ENCODE results near the gene RNF150.

Gene RNF150

DNA sequence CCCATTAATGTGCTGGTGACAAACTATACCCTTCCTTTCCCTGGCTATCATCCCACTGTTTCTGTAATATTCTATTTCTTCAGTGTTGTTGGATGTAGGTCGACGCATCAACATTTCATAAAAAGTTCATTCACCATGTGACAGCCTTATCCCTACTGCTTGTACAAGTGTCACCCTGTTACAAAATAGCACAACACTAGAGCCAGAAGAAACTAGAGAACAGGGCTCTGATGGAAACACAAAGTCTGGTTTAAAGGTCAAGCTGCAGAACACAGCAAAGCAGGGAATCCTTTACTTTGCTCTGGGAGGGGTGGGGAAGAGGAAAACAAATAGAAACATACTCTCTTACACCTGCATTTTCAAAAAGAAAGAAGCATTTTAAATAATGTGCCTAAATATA lies 245.8 kb downstream of the RNF150 start (continued):
- no peak for TF ChIP-seq ZNF560 (tag by site-specific recombination; IDR thresholded peaks at IDR 0.05; ENCODE audit: borderline replicate concordance)
- TF ChIP-seq ZNF830 (tag by site-specific recombination; IDR thresholded peaks at IDR 0.05; ENCODE audit: low read depth): no peak

DNA sequence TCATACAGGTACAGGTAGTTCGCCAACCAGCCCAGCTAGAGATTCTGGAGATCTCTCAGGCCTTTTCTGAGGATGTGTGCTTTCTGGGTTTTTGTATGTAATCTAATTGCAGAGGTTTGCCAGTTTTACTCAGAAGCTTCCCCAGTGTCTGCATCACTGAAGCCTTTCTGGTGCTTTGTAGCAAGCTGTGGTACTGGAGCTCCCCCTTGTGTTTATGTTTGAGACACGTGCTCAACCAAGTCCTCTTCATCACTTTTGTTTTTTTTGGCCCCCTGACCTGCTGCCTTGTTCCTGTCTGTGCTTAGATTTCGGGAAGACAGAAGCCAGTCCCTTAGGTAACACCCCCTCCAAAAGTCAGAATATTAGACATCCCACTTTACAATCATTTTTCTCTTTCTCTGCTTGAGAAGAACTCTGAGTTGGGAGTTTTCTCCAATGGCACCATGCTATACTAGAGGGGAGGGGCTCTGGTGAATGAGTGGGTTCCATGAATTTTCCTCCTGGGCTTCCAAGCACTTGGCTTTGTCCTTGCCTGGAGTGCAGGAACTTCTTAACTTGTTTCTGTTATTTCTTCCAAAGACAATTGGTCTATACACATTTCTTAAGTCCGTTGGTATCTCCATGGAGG lies 248.7 kb downstream of the RNF150 start:
- no peak overlapping the region for H3K4me3 ChIP-seq (ENCODE audit: low read depth, low read length)
- H3K4me1 ChIP-seq (ENCODE audit: control insufficient read depth, insufficient read depth, low read length): no peaks in the 10 kb centered on the region
- POLR2A ChIA-PET: interaction anchor here (0.7 kb wide), 1 partner anchor 247 kb away, joined by 4 read pairs; no protein-coding TSS in a partner anchor
- H3K36me3 ChIP-seq (ENCODE audit: control insufficient read depth in 2 of 2, insufficient read depth in 1 of 2, low read length in 2 of 2): no peaks in the 10 kb centered on the region
- H3K27ac ChIP-seq (ENCODE audit: extremely low read depth, low read depth, low read length): no peak overlapping the region
- H3K9me3 ChIP-seq (ENCODE audit: control insufficient read depth, insufficient read depth, low read depth, low read length): no peaks in the 10 kb centered on the region
- CTCF ChIA-PET: interaction anchor here (0.6 to 9.0 kb wide), 17 partner anchors 8 to 1553 kb away, joined by 3 to 63 read pairs (median 3); partner anchors contain the start of gene RNF150
- peak; percentile 51; the same call in 1 of the 2 replicates for TF ChIP-seq ZNF660 (tag by site-specific recombination; IDR thresholded peaks at IDR 0.05)
- no peak for TF ChIP-seq ZNF610 (tag by site-specific recombination; IDR thresholded peaks at IDR 0.05; ENCODE audit: borderline replicate concordance)
- no peak for TF ChIP-seq ZNF341 (tag by site-specific recombination; IDR thresholded peaks at IDR 0.05; ENCODE audit: low read depth)
- TF ChIP-seq ZNF239 (tag by site-specific recombination; IDR thresholded peaks at IDR 0.05): no peak
- TF ChIP-seq ZXDB (tag by site-specific recombination; IDR thresholded peaks at IDR 0.05): 0 out of 2 replicates have a peak, but pooled peaks have one; percentile 20
- TF ChIP-seq, protein P1, sequence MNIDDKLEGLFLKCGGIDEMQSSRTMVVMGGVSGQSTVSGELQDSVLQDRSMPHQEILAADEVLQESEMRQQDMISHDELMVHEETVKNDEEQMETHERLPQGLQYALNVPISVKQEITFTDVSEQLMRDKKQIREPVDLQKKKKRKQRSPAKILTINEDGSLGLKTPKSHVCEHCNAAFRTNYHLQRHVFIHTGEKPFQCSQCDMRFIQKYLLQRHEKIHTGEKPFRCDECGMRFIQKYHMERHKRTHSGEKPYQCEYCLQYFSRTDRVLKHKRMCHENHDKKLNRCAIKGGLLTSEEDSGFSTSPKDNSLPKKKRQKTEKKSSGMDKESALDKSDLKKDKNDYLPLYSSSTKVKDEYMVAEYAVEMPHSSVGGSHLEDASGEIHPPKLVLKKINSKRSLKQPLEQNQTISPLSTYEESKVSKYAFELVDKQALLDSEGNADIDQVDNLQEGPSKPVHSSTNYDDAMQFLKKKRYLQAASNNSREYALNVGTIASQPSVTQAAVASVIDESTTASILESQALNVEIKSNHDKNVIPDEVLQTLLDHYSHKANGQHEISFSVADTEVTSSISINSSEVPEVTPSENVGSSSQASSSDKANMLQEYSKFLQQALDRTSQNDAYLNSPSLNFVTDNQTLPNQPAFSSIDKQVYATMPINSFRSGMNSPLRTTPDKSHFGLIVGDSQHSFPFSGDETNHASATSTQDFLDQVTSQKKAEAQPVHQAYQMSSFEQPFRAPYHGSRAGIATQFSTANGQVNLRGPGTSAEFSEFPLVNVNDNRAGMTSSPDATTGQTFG (tag by site-specific recombination; IDR thresholded peaks at IDR 0.05; ENCODE audit: borderline replicate concordance): no peak
- TF ChIP-seq ZNF248 (tag by site-specific recombination; IDR thresholded peaks at IDR 0.05): no peak
- no peak for TF ChIP-seq MZF1 (tag by site-specific recombination; IDR thresholded peaks at IDR 0.05; ENCODE audit: borderline replicate concordance)
- TF ChIP-seq, protein P2, sequence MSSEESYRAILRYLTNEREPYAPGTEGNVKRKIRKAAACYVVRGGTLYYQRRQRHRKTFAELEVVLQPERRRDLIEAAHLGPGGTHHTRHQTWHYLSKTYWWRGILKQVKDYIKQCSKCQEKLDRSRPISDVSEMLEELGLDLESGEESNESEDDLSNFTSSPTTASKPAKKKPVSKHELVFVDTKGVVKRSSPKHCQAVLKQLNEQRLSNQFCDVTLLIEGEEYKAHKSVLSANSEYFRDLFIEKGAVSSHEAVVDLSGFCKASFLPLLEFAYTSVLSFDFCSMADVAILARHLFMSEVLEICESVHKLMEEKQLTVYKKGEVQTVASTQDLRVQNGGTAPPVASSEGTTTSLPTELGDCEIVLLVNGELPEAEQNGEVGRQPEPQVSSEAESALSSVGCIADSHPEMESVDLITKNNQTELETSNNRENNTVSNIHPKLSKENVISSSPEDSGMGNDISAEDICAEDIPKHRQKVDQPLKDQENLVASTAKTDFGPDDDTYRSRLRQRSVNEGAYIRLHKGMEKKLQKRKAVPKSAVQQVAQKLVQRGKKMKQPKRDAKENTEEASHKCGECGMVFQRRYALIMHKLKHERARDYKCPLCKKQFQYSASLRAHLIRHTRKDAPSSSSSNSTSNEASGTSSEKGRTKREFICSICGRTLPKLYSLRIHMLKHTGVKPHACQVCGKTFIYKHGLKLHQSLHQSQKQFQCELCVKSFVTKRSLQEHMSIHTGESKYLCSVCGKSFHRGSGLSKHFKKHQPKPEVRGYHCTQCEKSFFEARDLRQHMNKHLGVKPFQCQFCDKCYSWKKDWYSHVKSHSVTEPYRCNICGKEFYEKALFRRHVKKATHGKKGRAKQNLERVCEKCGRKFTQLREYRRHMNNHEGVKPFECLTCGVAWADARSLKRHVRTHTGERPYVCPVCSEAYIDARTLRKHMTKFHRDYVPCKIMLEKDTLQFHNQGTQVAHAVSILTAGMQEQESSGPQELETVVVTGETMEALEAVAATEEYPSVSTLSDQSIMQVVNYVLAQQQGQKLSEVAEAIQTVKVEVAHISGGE (tag by site-specific recombination; conservative IDR thresholded peaks at IDR 0.05; ENCODE audit: low read depth): no peak
- no peak for TF ChIP-seq ZNF174 (tag by site-specific recombination; IDR thresholded peaks at IDR 0.05)
- no peak for TF ChIP-seq ZNF391 (tag by site-specific recombination; IDR thresholded peaks at IDR 0.05; ENCODE audit: borderline replicate concordance, low read depth)
- TF ChIP-seq ZNF24 (tag by site-specific recombination; IDR thresholded peaks at IDR 0.05): no peak
- no peak for TF ChIP-seq ZNF621 (tag by site-specific recombination; IDR thresholded peaks at IDR 0.05)
- TF ChIP-seq ZNF175 (tag by site-specific recombination; IDR thresholded peaks at IDR 0.05): no peak
- TF ChIP-seq ZNF792 (tag by site-specific recombination; IDR thresholded peaks at IDR 0.05): no peak
- TF ChIP-seq TRIM28 (IDR thresholded peaks at IDR 0.05; ENCODE audit: borderline replicate concordance, low read length): no peak
- peak; percentile 78 for TF ChIP-seq ZNF654 (tag by site-specific recombination; IDR thresholded peaks at IDR 0.05; ENCODE audit: low read depth)
- no peak for TF ChIP-seq ZNF76 (tag by site-specific recombination; IDR thresholded peaks at IDR 0.05; ENCODE audit: borderline replicate concordance, low read depth)
- TF ChIP-seq, protein P3, sequence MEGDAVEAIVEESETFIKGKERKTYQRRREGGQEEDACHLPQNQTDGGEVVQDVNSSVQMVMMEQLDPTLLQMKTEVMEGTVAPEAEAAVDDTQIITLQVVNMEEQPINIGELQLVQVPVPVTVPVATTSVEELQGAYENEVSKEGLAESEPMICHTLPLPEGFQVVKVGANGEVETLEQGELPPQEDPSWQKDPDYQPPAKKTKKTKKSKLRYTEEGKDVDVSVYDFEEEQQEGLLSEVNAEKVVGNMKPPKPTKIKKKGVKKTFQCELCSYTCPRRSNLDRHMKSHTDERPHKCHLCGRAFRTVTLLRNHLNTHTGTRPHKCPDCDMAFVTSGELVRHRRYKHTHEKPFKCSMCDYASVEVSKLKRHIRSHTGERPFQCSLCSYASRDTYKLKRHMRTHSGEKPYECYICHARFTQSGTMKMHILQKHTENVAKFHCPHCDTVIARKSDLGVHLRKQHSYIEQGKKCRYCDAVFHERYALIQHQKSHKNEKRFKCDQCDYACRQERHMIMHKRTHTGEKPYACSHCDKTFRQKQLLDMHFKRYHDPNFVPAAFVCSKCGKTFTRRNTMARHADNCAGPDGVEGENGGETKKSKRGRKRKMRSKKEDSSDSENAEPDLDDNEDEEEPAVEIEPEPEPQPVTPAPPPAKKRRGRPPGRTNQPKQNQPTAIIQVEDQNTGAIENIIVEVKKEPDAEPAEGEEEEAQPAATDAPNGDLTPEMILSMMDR (tag by site-specific recombination; IDR thresholded peaks at IDR 0.05): peak; percentile 71; the same call in 1 of the 2 replicates
- TF ChIP-seq ZFP37 (tag by site-specific recombination; IDR thresholded peaks at IDR 0.05): no peak
- no peak for TF ChIP-seq ZNF514 (tag by site-specific recombination; IDR thresholded peaks at IDR 0.05)
- TF ChIP-seq, protein P4, sequence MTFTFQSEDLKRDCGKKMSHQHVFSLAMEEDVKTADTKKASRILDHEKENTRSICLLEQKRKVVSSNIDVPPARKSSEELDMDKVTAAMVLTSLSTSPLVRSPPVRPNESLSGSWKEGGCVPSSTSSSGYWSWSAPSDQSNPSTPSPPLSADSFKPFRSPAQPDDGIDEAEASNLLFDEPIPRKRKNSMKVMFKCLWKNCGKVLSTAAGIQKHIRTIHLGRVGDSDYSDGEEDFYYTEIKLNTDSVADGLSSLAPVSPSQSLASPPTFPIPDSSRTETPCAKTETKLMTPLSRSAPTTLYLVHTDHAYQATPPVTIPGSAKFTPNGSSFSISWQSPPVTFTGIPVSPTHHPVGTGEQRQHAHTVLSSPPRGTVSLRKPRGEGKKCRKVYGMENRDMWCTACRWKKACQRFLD (tag by site-specific recombination; IDR thresholded peaks at IDR 0.05): no peak
- no peak for TF ChIP-seq ZNF138 (tag by site-specific recombination; IDR thresholded peaks at IDR 0.05; ENCODE audit: borderline replicate concordance)
- TF ChIP-seq FEZF1 (tag by site-specific recombination; IDR thresholded peaks at IDR 0.05): no peak
- no peak for TF ChIP-seq ZSCAN23 (tag by site-specific recombination; IDR thresholded peaks at IDR 0.05)
- no peak for TF ChIP-seq ZNF416 (tag by site-specific recombination; IDR thresholded peaks at IDR 0.05)
- TF ChIP-seq ZNF548 (tag by site-specific recombination; IDR thresholded peaks at IDR 0.05): no peak
